ENCODE data around the gene IL22RA1. TPM values are rescaled to one million over a fixed set of nuclear protein-coding genes. Genes with fewer than 3 reads are reported as not detected.

The IL22RA1 gene
- total and polyA plus RNA-seq, 2 of the 8 experiments (the other 6 are each of a cell fraction or from before 2014, with no cell fraction given) = 0.17 to 0.32 TPM

- ChIA-PET CTCF (ENCODE audit: partially characterized antibody) (interaction anchor here (0.9 to 10.9 kb wide), 5 partner anchors 8 to 229 kb away, joined by 3 to 85 read pairs (median 7); no protein-coding TSS in a partner anchor), POLR2A (ENCODE audit: partially characterized antibody) (interaction anchor here (0.8 to 7.2 kb wide), 2 partner anchors 10 to 16 kb away, joined by 3 to 51 read pairs; no protein-coding TSS in a partner anchor)
- Histone ChIP-seq H2BK15ac (ENCODE audit: low read length) (no peak overlapping the region), H3K27ac (ENCODE audit: low read depth, low read length) (no peak overlapping the region), H3K14ac (ENCODE audit: insufficient read length) (no peak overlapping the region), H2AK5ac (ENCODE audit: low read depth, low read length) (no peak overlapping the region), H2BK12ac (ENCODE audit: low read depth, low read length) (no peak overlapping the region), H4K5ac (ENCODE audit: insufficient read length, low read depth, low read length) (no peak overlapping the region), H3K4me3 (ENCODE audit: extremely low read depth in 1 of 4, insufficient read depth in 2 of 4, low read depth in 3 of 4, low read length in 4 of 4) (no peak overlapping the region), H3K18ac (ENCODE audit: extremely low read depth, low read length) (no peak overlapping the region), H3K4me1 (replicated peaks in 1 of 4; ENCODE audit: control insufficient read depth in 3 of 4, insufficient read depth in 4 of 4, low read length in 3 of 4) (0 out of 7 replicates have a peak, but pooled peaks cover 0 to 3% (median 0%) of the 10 kb centered on the region in 4 experiments), H3K9ac (replicated peaks in 1 of 4; ENCODE audit: extremely low read depth in 1 of 4, low read depth in 3 of 4, low read length in 3 of 4) (no peak overlapping the region), H2BK5ac (ENCODE audit: low read depth, low read length) (no peak overlapping the region), H3K23ac (ENCODE audit: insufficient read length) (no peak overlapping the region), H2BK120ac (replicated peaks; ENCODE audit: low read depth, low read length) (no peak overlapping the region), H3K79me2 (ENCODE audit: control insufficient read depth in 1 of 2, insufficient read depth in 2 of 2, low read length in 2 of 2) (no peaks in the 10 kb centered on the region), H3K27me3 (replicated peaks in 1 of 4; ENCODE audit: control insufficient read depth in 3 of 4, extremely low read depth in 1 of 4, insufficient read depth in 3 of 4, low read length in 3 of 4) (no peaks in the 10 kb centered on the region), H2AFZ (ENCODE audit: low read length) (no peak overlapping the region), H3K9me3 (ENCODE audit: insufficient read depth in 2 of 2, low read depth in 1 of 2, low read length in 1 of 2) (no peaks in the 10 kb centered on the region), H3K36me3 (ENCODE audit: control insufficient read depth in 2 of 4, insufficient read depth in 4 of 4, low read length in 3 of 4) (peaks cover 0 to 19% (median 7%) of the 10 kb centered on the region in 4 experiments; a peak in 5 of 8 replicates), H3K79me1 (ENCODE audit: low read depth, low read length) (no peaks in the 10 kb centered on the region), H2BK20ac (ENCODE audit: low read length) (no peak overlapping the region), H3K56ac (replicated peaks; ENCODE audit: insufficient read length, low read depth, low read length) (no peak overlapping the region), H4K91ac (replicated peaks; ENCODE audit: insufficient read length, low read length) (no peak overlapping the region), H4K8ac (ENCODE audit: extremely low read depth, insufficient read depth, low read length) (no peak overlapping the region), H3K4ac (replicated peaks; ENCODE audit: insufficient read length, low read depth, low read length) (no peak overlapping the region), H3K4me2 (ENCODE audit: insufficient read depth in 1 of 2, low read depth in 2 of 2, low read length in 2 of 2) (no peak overlapping the region), H3K23me2 (ENCODE audit: low read depth, low read length) (no peaks in the 10 kb centered on the region), H4K20me1 (replicated peaks in 1 of 2; ENCODE audit: control insufficient read depth in 1 of 2, insufficient read depth in 2 of 2, low read length in 2 of 2) (peaks cover 0 to 10% of the 10 kb centered on the region in 2 experiments)
- FAIRE-seq (no peak), DNase-seq (ENCODE audit: low read depth in 1 of 2, low spot score in 2 of 2) (no peak)
- WGBS, 2 experiments (ENCODE audit: extremely low coverage in 1 of 2, insufficient coverage in 1 of 2, insufficient read length in 1 of 2, insufficient replicate concordance in 2 of 2, low coverage in 1 of 2, low lambda C conversion rate in 2 of 2, missing lambda C conversion rate in 1 of 2) = 93% methylated on average over 5 of the region's 5 CpGs; no CpG with 5 or more reads in 1 of the 2 experiments
- TF ChIP-seq SUZ12 (IDR thresholded peaks at IDR 0.05; ENCODE audit: low read length) (no peak), RXRA (IDR thresholded peaks at IDR 0.05; ENCODE audit: insufficient read depth, low read depth, low read length) (no peak), JUN (IDR thresholded peaks at IDR 0.05; ENCODE audit: low read depth, low read length) (no peak), YY1 (IDR thresholded peaks at IDR 0.05; ENCODE audit: low read depth, low read length) (no peak), SIRT6 (IDR thresholded peaks at IDR 0.05; ENCODE audit: low read length) (no peak), SP1 (IDR thresholded peaks at IDR 0.05; ENCODE audit: low read depth, low read length) (no peak), EP300 (IDR thresholded peaks at IDR 0.05; ENCODE audit: borderline replicate concordance in 1 of 2, low read depth in 2 of 2, low read length in 2 of 2) (no peak), POLR2A (IDR thresholded peaks at IDR 0.05; ENCODE audit: control extremely low read depth in 1 of 2, low read depth in 2 of 2, low read length in 2 of 2) (no peak), SP2 (IDR thresholded peaks at IDR 0.05; ENCODE audit: low read length) (no peak), ZNF274 (IDR thresholded peaks at IDR 0.05; ENCODE audit: borderline replicate concordance, extremely low read depth, low read length) (no peak), HDAC2 (IDR thresholded peaks at IDR 0.05; ENCODE audit: borderline replicate concordance in 1 of 2, low read depth in 2 of 2, low read length in 2 of 2) (no peak), CREB1 (IDR thresholded peaks at IDR 0.05) (no peak), TAF1 (IDR thresholded peaks at IDR 0.05; ENCODE audit: low read depth, low read length) (no peak), TEAD4 (IDR thresholded peaks at IDR 0.05; ENCODE audit: low read depth, low read length) (no peak)
- TF ChIP-seq, protein P1, sequence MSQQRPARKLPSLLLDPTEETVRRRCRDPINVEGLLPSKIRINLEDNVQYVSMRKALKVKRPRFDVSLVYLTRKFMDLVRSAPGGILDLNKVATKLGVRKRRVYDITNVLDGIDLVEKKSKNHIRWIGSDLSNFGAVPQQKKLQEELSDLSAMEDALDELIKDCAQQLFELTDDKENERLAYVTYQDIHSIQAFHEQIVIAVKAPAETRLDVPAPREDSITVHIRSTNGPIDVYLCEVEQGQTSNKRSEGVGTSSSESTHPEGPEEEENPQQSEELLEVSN (IDR thresholded peaks at IDR 0.05) = no peak
These were observed 19.3 kb upstream of the IL22RA1 start for GRCh38 chr1:24162201-24162600.
